NCI-H146 treated with DMSO at 0.1 percent for 48 hours (cell line): ENCODE data around the gene WFDC10A.
"Not testable (repeated sequence)": the region's sequence is repeated elsewhere in the genome, so short reads cannot be mapped to it uniquely, and the experiment has no call there.

Source experiments
- DNase-seq: peaks from one replicate; lab custom pipeline; 2025; ENCODE audit not compliant: unreplicated experiment; lab: John Stamatoyannopoulos, UW

The WFDC10A gene

DNA sequence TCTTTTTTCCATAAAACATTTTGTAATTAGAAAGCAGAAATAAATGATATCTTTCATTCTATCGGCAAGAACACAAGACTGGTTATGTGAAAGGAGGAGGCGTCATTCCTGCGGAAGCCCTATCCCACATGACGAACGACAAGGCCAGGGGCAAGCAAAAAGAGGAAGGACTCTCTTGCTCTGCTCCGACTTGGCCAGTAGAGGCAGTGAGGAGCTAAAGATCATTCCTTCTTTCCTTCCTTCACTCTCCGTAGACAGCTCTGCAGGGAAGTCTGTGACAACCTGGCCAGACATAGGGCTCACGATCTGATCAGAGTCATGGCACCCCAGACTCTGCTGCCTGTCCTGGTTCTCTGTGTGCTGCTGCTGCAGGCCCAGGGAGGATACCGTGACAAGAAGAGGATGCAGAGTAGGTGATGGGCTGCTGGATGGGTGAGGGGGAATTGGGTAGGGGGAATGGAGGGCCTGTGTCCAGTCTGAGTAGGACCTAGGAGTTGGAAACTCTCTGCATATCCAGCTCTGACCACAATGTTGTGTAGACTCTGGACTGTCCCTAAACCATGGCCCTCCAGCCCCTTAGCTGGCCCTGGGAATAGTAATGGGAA lies at the start of gene WFDC10A:
WFDC10A (plus strand) TSS at position 244 of the 605 bp plus-strand sequence; CDS start at position 319, 75 bp downstream.
- no peak for DNase-seq

GRCh38 chr20:45581702-45582101 lies 47.8 kb upstream of the WFDC10A start:
- DNase-seq, result no peak

DNA sequence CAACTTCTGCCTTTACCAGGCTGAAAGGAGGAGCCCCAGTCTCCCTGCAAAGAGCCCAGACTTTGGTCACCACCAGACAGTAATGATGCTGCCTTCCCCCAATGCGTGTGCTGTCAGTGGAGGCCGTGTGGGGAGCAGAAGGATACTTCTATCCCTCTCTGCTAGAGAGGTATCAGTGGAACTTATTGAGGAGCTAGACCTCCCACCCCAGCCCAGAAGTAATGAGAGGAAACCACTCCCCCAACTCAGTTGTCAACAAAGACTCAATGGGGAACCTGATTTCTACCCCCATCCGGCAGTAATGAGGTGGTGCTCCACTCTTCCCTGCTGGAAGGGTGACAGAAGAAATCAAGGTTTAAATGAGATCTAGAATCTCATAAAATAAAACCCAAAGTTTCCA lies 46.0 kb upstream of the WFDC10A start:
- DNase-seq, result no peak

- DNase-seq, result not testable (repeated sequence)
Observed at GRCh38 chr20:45584294-45584693, 45.2 kb upstream of the WFDC10A start.

- not testable (repeated sequence) for DNase-seq
Observed at GRCh38 chr20:45585986-45586385, 43.6 kb upstream of the WFDC10A start.

- no peak for DNase-seq
Observed at GRCh38 chr20:45588800-45589199, 40.7 kb upstream of the WFDC10A start.

DNA sequence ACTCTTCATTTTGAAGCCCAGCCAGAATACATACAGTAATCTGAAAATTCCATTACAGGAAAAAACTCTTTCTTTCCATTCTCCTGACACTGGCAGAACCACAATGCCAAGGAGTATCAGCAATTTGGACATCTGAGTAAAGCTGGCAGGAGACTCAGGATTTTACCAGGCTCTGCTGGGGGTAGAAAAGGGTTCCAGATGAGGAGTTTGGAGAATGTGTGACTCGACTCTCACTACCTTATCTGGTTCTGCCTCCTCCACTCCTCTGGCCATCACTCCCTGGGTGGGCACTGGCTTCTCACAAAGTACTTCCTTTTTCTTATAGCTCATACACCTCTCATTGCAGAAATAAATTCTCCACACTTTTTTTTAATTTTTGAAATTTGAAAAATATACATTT lies 39.8 kb upstream of the WFDC10A start:
- DNase-seq, result no peak

GRCh38 chr20:45592574-45593189 lies 36.9 kb upstream of the WFDC10A start:
- peak; percentile 7 for DNase-seq

GRCh38 chr20:45593498-45593897 lies 36.0 kb upstream of the WFDC10A start:
- DNase-seq, result no peak

DNA sequence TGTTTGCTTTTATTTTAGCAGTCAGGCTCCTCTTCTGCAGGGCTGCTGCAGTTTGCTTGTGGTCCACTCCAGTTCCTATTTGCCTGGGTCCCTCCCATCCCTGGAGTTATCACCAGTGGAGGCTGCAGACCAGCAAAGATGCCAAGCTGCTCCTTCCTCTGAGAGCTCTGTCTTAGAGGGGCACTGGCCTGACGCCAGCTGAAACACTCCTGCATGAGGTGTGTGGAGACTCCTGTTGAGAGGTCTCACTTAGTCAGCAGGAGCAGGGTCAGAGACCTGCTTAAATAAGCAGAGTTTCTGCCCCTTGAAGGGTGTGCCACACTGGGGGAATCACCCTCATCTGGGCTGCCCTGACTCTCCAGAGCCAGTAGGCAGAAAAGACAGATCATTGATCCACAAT lies 34.3 kb upstream of the WFDC10A start:
- no peak for DNase-seq

GRCh38 chr20:45607810-45608209 lies 21.7 kb upstream of the WFDC10A start:
- no peak for DNase-seq

- no peak for DNase-seq
Observed at GRCh38 chr20:45611054-45611453, 18.5 kb upstream of the WFDC10A start.

GRCh38 chr20:45612314-45612713 lies 17.2 kb upstream of the WFDC10A start:
- no peak for DNase-seq

GRCh38 chr20:45617591-45617990 lies 11.9 kb upstream of the WFDC10A start:
- DNase-seq, result no peak

DNA sequence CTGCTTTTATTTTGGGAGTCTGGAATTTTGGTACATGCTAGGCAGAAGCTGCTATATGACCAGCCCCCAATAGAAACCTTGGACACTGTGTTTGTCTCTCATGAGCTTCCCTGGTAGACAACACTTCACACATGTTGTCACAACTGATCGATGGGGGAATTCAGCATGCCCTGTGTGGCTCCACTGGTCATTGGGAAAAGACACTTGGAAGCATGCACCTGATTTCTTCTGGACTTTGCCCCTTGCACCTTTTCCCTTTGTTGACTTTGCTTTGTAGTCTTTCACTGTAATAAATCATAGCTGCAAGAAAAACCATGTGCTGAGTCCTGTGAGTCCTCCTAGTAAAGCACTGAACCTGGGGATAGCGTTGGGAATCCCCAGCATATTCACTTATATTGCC lies 7.9 kb upstream of the WFDC10A start:
- DNase-seq, result no peak

DNA sequence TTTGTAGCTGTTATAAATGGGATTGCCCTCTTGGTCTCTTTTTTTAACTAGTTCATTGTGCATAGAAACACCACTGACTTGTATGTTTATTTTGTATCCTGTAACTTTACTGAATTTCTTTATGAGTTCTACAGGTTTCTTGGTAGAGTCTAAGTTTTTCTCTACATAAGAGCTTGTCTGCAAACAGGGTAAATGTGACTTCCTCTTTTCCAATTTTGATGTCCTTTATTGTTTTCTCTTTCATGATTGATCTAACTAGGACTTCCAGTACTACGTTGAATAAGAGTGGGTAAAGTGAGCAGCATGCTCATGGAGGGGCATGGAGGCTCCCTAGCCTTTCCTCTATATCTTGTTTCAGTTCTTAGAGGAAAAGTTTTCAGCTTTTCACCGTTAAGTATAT lies 3.0 kb upstream of the WFDC10A start:
- DNase-seq, result no peak

DNA sequence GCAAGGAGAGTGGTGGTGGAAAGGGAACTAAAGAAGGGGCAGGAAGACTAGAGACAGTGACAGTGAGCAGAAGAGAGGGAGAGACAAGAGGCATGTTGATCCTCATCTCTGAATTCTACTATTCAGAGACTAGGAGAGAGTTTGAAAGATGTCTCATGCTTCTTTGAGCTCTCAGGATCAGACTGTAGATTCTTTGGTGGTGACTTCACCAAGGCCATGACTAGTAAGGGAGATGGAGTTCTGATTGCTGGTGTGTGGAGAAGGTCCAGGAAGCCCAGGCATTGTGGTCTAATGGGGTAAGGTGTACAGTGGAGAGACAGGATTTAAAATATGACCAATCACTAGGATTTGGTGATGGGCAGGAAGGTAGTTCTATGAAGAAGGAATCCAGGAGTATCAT lies 832 bp downstream of the WFDC10A start:
- DNase-seq, result no peak

DNA sequence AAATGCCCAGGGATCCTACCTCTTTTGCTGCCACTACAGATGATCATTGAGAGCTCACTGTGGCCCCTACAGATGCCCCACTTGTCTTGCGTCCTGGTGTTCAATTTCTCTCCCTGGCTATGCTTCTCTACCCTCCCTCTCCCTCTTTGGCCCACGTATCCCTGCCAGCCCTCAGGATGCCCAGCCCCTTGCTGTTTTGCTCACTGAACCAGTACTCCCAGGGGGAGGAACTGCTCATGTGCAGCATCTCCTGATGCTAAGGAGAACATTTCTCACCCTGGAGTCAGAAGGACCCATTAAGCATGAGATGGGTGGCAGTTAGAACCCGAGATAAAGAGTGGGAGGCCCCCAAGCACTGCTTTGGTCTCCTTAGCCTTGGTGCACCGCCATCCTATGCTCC lies 1.6 kb downstream of the WFDC10A start, which contains the start of gene WFDC9:
WFDC9 (minus strand) TSS at position 101 of the 400 bp plus-strand sequence. CDS start 21,103 bp downstream, outside the sequence.
- no peak for DNase-seq

- DNase-seq, result no peak
Observed at GRCh38 chr20:45636513-45636912, 7.0 kb downstream of the WFDC10A start.

- no peak for DNase-seq
Observed at GRCh38 chr20:45639687-45640086, 10.1 kb downstream of the WFDC10A start.

- DNase-seq, result not testable (repeated sequence)
Observed at GRCh38 chr20:45641076-45641475, 11.5 kb downstream of the WFDC10A start.

GRCh38 chr20:45645869-45646268 lies 16.3 kb downstream of the WFDC10A start:
- not testable (repeated sequence) for DNase-seq

DNA sequence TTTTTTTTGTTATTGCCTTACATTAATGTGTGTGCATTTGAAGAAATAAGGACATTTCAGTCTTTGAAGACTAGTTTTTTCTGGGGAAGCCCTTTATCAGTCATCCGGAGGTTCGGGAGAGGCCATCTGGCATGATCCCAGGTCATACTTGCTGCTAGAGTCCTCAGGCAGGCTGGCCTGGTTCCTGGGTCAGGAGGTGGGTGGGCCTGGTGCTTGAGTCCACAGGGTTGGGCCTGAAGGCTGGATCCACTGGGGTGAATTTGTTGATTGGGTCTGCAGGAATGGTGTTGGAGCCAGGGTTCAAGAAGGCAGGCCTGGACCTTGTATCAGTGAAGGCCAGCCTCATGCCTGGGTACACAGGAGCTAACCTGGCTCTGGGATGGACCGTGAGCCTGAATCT lies 17.3 kb downstream of the WFDC10A start:
- no peak for DNase-seq
